Astrocyte (in vitro differentiated cells and primary cell): ENCODE results near the gene FBLN2.

Source experiments
- CTCF ChIP-seq: IDR thresholded peaks from 2 replicates; pipeline ENCODE4 v1.5.1; 2011; ENCODE audit warnings: low read depth, mild to moderate bottlenecking, inconsistent platforms, low read length, moderate library complexity; ENCODE audit not compliant: insufficient read depth
- EZH2 ChIP-seq: IDR thresholded peaks from 2 replicates; pipeline ENCODE4 v1.6.1; 2012; ENCODE audit warnings: mild to moderate bottlenecking, low read length, inconsistent platforms; ENCODE audit not compliant: insufficient read depth

- TF ChIP-seq CTCF (no peak), EZH2 (no peak)
Observed at GRCh38 chr3:13673207-13673606, 124.3 kb downstream of the FBLN2 start.
